Calu3 (cell line): ENCODE data around the gene HS3ST3A1. TPM values are rescaled to one million over a fixed set of nuclear protein-coding genes. Genes with fewer than 3 reads are reported as not detected.

Experiments
- BruUV-seq: library from RNA; stranded (reverse); fragments of 400-500 nt; replicated peaks from 2 replicates; lab custom pipeline; 2021; lab: Mats Ljungman, UMichigan
- CTCF ChIA-PET: fragments of 300-600 bp; sonication (Branson Sonifier 250); formaldehyde crosslinking; loops from one replicate; lab custom pipeline; 2022; ENCODE audit warnings: antibody characterized with exemption; lab: Charles Lee
- DNase-seq: peaks from one replicate; pipeline ENCODE4 v3.0.0; 2022
- H3K27ac Mint-ChIP-seq: one replicate; pipeline ENCODE4 v1.8.0; 2022; ENCODE audit warnings: mixed read lengths; ENCODE audit not compliant: unreplicated experiment
- H3K27me3 Mint-ChIP-seq: one replicate; pipeline ENCODE4 v1.8.0; 2022; ENCODE audit warnings: mixed read lengths; ENCODE audit not compliant: unreplicated experiment
- H3K36me3 Mint-ChIP-seq: one replicate; pipeline ENCODE4 v1.8.0; 2022; ENCODE audit warnings: mild to moderate bottlenecking, moderate library complexity, mixed read lengths; ENCODE audit not compliant: insufficient read depth, unreplicated experiment
- H3K4me1 Mint-ChIP-seq: one replicate; pipeline ENCODE4 v1.8.0; 2022; ENCODE audit warnings: mild to moderate bottlenecking, low read depth, mixed read lengths; ENCODE audit not compliant: unreplicated experiment
- H3K4me3 Mint-ChIP-seq: one replicate; pipeline ENCODE4 v1.8.0; 2022; ENCODE audit warnings: mild to moderate bottlenecking, low read depth, moderate library complexity, mixed read lengths; ENCODE audit not compliant: unreplicated experiment
- H3K9me3 Mint-ChIP-seq: one replicate; pipeline ENCODE4 v1.8.0; 2022; ENCODE audit warnings: low read depth, mixed read lengths; ENCODE audit not compliant: unreplicated experiment
- intact Hi-C: fragments of 100-400 bp; cut with micrococcal nuclease; formaldehyde crosslinking; loops from one replicate; pipeline ENCODE4 v1.10.0; 2022; ENCODE audit not compliant: unreplicated experiment
- total RNA-seq: library from RNA; stranded (reverse); gene quantifications from 2 replicates; pipeline ENCODE4 v1.2.3, GENCODE V29; 2022
- TF ChIP-seq, protein P1 (sequence below): fragments of 200-600 bp; IDR thresholded peaks from one replicate; pipeline ENCODE4 v1.8.0; 2022; ENCODE audit warnings: antibody characterized with exemption; ENCODE audit not compliant: unreplicated experiment

Gene HS3ST3A1
- total RNA-seq, 1 experiment from 2014 or later: not detected

DNA sequence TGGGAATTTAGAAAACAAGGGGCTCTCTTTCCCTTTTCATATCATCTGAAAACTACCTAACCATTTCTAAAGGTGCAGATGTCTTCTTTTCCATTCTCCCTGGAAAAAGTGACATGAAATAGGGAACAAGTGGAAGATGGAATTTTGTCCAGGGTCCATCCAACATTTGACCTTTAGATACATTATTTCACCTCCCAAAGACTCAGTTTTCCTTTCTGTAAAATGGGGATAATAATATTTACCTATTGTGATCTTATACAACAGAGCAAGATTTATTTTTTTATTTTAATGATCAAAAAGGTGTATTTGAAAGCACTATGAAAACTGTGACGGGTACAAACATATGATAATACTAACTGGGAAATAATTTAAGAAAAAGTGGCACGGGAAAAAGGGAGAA is 106.3 kb downstream of the HS3ST3A1 start:
- H3K4me3 Mint-ChIP-seq: no peak overlapping the region
- H3K9me3 Mint-ChIP-seq: peaks cover 15% of the 10 kb centered on the region
- CTCF ChIA-PET: no interaction called here
- no TSS peak for BruUV-seq
- TF ChIP-seq, protein P1, sequence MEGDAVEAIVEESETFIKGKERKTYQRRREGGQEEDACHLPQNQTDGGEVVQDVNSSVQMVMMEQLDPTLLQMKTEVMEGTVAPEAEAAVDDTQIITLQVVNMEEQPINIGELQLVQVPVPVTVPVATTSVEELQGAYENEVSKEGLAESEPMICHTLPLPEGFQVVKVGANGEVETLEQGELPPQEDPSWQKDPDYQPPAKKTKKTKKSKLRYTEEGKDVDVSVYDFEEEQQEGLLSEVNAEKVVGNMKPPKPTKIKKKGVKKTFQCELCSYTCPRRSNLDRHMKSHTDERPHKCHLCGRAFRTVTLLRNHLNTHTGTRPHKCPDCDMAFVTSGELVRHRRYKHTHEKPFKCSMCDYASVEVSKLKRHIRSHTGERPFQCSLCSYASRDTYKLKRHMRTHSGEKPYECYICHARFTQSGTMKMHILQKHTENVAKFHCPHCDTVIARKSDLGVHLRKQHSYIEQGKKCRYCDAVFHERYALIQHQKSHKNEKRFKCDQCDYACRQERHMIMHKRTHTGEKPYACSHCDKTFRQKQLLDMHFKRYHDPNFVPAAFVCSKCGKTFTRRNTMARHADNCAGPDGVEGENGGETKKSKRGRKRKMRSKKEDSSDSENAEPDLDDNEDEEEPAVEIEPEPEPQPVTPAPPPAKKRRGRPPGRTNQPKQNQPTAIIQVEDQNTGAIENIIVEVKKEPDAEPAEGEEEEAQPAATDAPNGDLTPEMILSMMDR: no peak
- intact Hi-C loops: no loop called here
- H3K36me3 Mint-ChIP-seq: no peaks in the 10 kb centered on the region
- no peaks in the 10 kb centered on the region for H3K4me1 Mint-ChIP-seq
- no peak for DNase-seq
- H3K27me3 Mint-ChIP-seq: no peaks in the 10 kb centered on the region
- no peak overlapping the region for H3K27ac Mint-ChIP-seq

DNA sequence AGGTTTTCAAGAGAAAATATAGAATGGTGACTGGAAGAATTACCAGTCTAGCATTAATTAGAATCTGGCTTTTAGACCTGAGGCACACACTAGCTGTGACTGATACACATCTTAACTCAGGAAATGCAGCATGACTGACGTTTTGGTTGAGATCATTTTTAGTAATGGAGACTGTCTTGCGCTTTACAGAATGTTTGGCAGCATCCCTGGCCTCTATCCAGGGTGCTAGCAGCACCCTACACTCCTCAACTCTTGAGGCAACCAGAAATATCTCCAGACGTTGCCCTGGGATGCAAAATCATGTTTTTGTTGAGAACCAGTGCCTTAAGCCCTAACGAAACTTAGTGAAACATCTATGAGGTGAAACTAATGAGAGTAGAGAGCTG is 109.0 kb downstream of the HS3ST3A1 start:
- H3K27ac Mint-ChIP-seq: no peak overlapping the region
- DNase-seq: no peak
- TF ChIP-seq, protein P1: no peak
- H3K9me3 Mint-ChIP-seq: peaks cover 19% of the 10 kb centered on the region
- no peak overlapping the region for H3K4me3 Mint-ChIP-seq
- intact Hi-C loops: no loop called here
- no peaks in the 10 kb centered on the region for H3K27me3 Mint-ChIP-seq
- CTCF ChIA-PET: interaction anchor here (0.6 kb wide), 1 partner anchor 57 kb away, joined by 5 read pairs; no protein-coding TSS in a partner anchor
- no peaks in the 10 kb centered on the region for H3K4me1 Mint-ChIP-seq
- no TSS peak for BruUV-seq
- H3K36me3 Mint-ChIP-seq: no peaks in the 10 kb centered on the region

DNA sequence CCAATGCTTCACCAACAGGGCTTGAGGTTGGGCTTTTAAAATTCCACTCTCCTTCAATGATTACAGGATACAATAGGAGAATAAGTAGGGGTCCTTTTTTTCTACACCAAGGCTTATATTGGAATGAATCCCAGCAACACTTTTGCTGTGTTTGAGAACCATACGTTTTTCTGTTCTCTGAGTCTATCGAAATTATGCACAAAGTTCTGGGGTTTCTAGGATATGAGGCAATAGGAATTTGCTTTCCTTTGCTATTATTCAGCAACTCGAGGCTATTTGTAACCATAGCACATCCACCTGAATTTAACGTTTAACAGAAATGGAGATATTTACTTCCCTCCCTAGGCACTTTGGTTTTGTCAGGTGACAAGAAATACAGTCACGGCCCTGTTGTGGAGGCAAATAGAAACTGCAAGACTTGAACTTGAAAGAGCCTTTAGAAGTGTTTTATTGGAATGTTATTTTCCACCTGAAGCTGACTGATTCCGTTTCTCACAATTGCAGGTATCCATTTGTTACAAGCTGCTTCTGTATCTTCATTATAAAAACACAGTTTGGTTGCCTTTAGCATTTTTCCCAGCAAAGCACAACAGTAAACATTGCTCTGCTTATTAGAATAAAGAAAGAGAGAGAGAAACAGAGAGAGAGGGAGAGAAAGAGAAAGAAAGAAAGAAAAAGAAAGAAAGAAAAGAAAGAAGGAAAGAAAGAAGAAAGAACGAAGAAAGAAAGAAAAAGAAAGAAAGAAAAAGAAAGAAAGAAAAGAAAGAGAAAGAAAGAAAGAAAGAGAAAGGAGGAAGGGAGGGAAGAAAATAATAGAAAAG is 109.6 kb downstream of the HS3ST3A1 start:
- no TSS peak for BruUV-seq
- no peak for DNase-seq
- intact Hi-C loops: no loop called here
- Mint-ChIP-seq H3K4me1 (no peaks in the 10 kb centered on the region), H3K9me3 (peaks cover 19% of the 10 kb centered on the region), H3K27me3 (no peaks in the 10 kb centered on the region), H3K36me3 (no peaks in the 10 kb centered on the region), H3K27ac (no peak overlapping the region), H3K4me3 (no peak overlapping the region)
- CTCF ChIA-PET: interaction anchor here (0.6 kb wide), 1 partner anchor 57 kb away, joined by 5 read pairs; no protein-coding TSS in a partner anchor
- TF ChIP-seq, protein P1: no peak

DNA sequence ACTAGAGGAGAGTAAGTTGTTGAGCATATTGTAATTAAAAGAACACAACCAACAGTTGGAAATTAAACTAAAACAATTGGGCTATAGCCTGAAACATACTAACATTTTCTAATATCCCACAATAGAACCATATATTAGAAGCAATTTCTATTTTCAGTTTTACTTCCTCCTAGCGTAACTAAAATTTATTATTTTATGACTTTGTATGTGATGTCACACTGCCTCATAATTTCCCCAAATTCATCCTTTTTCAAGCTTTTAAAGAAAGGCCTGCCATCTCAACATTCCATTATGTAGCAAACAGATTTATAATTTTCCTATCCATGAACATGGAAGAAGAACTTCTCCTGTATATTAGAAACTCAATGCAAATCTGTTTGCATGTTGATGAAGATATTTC is 110.2 kb downstream of the HS3ST3A1 start:
- Mint-ChIP-seq H3K4me3 (no peak overlapping the region), H3K9me3 (peaks cover 19% of the 10 kb centered on the region), H3K27me3 (no peaks in the 10 kb centered on the region), H3K27ac (no peak overlapping the region), H3K36me3 (no peaks in the 10 kb centered on the region), H3K4me1 (no peaks in the 10 kb centered on the region)
- CTCF ChIA-PET: no interaction called here
- DNase-seq: no peak
- BruUV-seq: no TSS peak
- intact Hi-C loops: no loop called here
- TF ChIP-seq, protein P1: no peak
